GM19455 (cell line): Measurements from ENCODE around the gene ARHGEF10L.

Experiments
- ATAC-seq: cut with Tn5 transposase; IDR thresholded peaks from one replicate; pipeline ENCODE4 v1.9.1; 2021; ENCODE audit not compliant: unreplicated experiment

ARHGEF10L gene

GRCh38 chr1:17653728-17654351 lies 114.3 kb downstream of the ARHGEF10L start:
- no peak for ATAC-seq

GRCh38 chr1:17654519-17654918 lies 115.0 kb downstream of the ARHGEF10L start:
- ATAC-seq = no peak

DNA sequence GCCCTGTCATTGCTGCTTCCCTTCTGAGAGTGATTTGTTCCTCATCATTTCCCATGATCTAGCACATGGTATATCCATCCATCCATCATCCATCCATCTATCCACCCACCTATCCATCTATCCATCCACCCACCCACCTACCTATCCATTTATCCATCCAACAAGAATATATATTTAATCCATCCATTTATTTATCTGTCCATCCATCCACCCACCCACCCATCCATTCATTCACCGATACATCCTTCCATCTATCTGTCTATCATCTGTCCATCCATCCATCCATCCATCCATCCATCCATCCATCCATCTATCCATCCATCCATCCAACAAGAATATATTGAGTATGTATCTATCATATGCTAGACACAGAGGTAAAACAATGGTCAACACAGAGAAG lies 115.7 kb downstream of the ARHGEF10L start:
- ATAC-seq = no peak

DNA sequence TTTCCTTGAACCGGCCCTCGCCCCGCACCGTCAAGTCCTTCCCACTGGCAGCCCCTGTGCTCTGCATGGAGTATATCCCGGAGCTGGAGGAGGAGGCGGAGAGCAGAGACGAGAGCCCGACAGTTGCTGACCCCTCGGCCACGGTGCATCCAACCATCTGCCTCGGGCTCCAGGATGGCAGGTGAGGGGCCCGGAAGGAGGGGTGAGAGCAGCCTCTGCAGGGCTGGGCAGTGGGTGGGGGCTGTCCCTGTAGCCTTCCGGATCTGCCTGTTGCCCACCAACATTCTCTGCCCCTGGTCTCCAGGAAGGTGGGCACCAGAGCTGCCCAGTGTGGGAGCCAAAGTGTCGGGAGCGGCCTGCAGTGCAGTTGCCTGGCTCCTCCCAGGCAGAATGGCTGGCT lies 116.4 kb downstream of the ARHGEF10L start:
- ATAC-seq = no peak

DNA sequence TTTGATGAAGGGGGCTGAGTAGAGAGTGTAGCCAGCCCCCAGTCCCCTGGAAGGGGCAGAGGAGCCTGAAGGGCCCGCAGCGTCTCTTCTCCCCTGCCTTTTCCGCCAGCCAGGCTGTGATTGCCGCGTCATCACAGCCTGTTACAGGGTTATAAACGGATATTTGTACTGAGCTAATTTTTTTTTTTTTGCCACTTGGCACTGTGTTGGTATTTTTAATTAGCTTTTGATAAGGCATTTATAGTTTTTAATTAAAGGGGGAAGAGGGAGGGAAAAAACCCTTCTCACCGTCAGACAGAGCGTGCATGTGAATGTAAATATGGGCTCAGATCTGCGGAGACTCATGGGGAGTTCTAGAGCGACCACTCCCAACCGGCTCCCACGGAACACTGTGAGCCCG lies 117.9 kb downstream of the ARHGEF10L start:
- ATAC-seq = no peak

DNA sequence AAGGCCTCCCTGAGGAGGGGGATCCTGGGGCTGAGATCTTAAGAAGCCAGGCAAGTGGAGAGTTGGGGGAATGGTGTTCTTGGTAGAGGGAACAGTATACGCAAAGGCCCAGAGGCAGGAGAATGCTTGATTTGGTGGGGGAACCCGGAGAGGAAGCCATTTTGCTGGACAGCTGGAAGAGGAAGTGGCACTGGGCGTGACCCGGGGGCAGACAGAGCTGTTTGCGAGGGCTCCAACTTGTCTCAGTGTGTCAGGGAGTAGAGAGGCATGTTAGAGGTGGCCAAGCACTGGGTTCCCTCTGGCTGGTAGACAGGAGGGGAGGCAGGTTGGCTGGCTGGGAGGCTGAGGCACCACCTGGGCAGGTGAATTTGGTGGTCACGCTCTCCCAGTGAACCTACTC lies 119.3 kb downstream of the ARHGEF10L start:
- no peak for ATAC-seq

GRCh38 chr1:17661546-17662157 lies 122.2 kb downstream of the ARHGEF10L start:
- ATAC-seq = no peak

DNA sequence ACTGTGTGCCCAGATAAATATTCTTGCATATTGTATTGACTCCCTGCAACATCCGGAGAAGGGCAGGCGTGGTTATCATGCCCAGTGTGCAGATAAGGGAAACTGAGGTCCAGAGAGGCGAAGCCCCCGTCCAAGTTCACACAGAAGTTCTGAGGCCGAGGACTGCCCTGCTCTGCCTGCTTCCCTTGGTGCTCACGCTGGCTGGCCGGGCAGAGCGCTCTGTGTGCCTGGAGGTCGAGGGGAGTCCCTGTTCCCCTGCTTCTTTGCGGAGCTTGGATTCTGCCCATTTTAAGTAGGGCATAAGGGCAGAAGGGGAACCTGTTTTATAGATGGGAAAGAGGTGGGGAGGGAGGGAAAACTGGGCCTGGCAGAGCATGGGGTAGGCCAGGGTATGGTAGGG lies 122.8 kb downstream of the ARHGEF10L start:
- ATAC-seq = no peak

DNA sequence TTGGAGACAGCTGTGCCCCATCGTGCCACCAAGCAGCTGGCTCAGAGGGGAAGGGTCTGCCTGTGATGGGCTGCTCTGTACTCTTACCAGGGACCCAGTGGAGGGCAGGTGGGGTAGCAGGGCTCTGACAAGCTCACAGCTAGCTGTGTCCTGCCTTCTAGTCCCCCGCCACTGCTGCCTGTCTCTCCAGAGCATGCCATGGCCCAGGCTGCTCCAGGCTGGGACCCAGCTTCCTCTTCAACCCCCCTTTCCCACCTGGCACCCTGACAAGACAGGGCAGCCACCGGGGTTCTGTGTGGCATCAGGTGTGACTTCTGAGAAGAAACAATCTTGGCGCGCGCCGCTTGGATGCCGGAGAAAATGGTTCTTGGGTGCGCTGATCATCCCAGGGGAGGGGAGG lies 123.3 kb downstream of the ARHGEF10L start:
- no peak for ATAC-seq

- no peak for ATAC-seq
These were observed 124.1 kb downstream of the ARHGEF10L start for GRCh38 chr1:17663646-17664045.

GRCh38 chr1:17664322-17664721 lies 124.8 kb downstream of the ARHGEF10L start:
- no peak for ATAC-seq

DNA sequence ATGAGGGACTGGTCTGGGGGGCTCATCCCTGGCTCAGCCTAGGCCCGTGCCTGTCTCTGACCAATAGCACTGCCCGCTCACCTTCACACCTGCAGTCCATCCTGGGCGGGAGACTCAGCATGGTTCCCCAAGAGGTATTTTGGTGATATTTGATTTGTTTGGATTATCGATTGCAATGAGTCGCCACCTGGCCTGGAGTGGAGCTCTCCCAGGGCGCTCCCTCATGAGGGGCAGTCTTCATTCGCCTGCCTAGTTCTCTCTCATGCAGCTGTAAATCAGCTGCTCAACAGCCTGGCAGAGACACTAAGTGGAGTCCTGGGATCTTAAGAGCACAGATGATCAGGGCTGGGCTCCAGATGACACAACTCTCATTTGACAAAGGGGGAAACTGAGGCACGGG lies 125.6 kb downstream of the ARHGEF10L start:
- ATAC-seq = no peak

- no peak for ATAC-seq
These were observed 126.6 kb downstream of the ARHGEF10L start for GRCh38 chr1:17665950-17666720.

GRCh38 chr1:17667641-17668040 lies 128.1 kb downstream of the ARHGEF10L start:
- ATAC-seq = no peak

DNA sequence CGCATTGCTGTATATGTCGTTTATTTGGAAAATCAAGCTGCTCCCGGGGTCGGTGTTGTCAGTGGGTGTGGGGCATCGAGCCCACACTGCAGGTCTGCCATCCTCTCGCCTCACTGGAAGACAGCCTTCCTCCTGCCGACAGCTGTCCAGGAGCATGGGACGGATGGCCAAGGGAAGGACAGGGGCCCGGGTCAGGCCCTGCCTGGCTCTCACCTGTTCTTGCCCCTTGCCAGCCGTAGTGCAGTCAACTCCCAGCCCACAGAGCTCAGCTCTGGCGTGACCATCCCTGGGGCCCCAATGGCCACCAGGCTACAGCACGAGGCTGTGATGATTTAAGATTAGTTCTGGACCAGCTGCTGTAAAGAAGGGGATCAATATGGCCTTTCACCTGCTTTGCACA lies 128.7 kb downstream of the ARHGEF10L start:
- no peak for ATAC-seq

GRCh38 chr1:17668624-17669175 lies 129.2 kb downstream of the ARHGEF10L start:
- ATAC-seq = no peak

DNA sequence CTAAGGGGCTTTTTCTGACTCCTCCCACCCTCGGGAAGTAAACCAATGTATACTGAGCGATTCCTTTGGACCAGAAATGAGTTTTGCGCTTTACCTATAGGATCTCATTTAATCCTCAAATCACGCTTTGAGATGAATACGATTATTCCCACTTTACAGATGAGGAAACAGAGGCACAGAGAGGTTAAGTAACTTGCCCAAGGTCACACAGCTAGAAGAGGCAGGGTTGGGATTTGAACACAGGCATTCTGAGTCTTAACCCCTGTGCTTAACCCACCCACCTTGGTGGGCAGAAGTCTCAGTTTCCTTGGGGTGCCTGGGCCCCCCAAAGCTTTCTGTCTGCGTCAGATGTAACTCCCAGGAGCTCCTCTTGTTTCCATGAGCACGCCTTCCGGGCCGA lies 129.8 kb downstream of the ARHGEF10L start:
- no peak for ATAC-seq

DNA sequence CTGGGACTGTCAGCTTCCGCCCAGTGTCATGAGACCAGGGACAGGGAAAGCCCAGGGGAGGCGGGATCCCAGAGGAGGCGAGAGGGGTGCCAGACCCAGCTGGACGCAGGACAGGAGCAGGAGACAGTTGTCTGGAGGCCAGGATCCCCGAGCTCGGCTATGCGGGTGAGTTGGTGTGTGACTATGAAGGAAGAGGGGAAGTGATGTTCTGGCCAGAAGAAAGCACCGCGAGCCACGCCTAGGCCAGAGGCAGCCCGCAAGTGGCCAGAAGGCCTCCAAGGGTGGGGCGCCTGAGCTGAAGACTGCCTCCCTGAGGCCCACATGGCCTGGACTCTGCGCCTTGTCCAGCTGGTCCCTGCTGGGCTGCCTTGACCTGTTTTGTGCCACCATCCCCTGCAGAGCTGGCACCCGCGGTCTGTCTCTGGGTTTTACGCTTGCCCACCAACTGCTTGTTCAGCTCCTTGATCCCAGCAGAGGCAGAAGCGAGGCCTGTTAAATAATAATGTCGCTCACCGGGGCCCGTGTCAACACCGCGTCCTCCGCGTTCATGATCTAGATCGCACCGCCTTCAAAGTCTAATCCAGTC lies 130.5 kb downstream of the ARHGEF10L start:
- no peak for ATAC-seq

DNA sequence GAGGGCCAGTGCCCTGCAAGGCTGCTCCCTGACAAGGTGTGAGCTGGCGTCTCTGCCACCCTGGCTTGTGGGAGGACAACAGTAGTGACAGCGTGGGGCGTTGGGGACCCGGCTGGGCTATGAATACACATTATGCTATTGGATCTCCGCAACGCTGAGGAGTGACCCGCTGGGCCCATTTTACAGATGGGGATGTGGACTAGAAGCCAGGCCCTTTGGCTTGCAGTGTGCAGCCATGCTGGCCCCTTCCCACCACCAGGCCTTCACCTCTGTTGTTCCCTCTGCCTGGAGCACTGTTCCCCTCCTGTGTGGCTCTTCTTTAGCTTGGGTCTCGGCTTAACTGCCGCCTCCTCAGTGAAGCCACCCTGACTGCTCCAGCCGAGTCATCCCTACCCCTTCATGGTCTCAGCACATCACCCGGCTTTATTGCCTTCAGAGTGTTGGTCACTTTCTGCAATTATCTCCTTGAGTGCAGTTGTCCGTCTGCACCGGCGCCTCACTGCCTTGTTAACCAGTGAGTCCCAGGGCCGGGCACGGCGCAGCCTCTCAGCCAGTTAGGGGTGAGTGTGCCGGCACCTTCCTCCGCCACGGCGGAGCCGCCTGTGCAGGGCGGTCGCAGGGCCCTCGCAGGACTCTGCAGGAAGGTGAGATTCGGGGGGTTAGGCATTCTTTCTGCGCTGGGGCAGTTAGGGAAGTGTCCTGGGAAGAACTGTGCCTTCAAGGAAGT lies 131.3 kb downstream of the ARHGEF10L start:
- no peak for ATAC-seq

DNA sequence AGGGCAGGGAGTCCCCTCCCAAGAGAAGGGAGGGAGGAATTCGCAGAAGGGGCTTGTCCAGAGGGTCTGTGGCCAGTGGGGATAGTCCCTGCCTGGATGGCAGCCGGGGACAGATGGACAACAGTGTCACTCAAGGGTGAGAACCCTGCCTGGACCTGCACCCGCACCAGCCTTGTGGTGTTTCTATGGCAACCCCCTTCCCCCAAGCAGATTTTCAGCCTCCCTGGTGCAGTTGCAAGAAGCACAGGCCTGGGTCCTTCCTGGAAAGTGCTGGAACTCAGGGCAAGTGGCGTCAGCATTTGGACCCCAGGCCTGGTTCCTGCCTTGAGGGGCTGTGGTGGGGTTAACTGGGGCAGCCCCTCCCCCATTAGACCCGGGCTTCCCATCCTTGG lies 131.8 kb downstream of the ARHGEF10L start:
- no peak for ATAC-seq

GRCh38 chr1:17671741-17672140 lies 132.2 kb downstream of the ARHGEF10L start:
- no peak for ATAC-seq
